GM21367 (cell line): ENCODE results near the gene CDH1.
"Not testable (repeated sequence)": the region's sequence is repeated elsewhere in the genome, so short reads cannot be mapped to it uniquely, and the experiment has no call there.

Experiments
- ATAC-seq: cut with Tn5 transposase; IDR thresholded peaks from one replicate; pipeline ENCODE4 v1.9.1; 2021; ENCODE audit not compliant: unreplicated experiment

The CDH1 gene

GRCh38 chr16:68786685-68787418, 49.8 kb downstream of the CDH1 start:
- ATAC-seq: no peak

DNA sequence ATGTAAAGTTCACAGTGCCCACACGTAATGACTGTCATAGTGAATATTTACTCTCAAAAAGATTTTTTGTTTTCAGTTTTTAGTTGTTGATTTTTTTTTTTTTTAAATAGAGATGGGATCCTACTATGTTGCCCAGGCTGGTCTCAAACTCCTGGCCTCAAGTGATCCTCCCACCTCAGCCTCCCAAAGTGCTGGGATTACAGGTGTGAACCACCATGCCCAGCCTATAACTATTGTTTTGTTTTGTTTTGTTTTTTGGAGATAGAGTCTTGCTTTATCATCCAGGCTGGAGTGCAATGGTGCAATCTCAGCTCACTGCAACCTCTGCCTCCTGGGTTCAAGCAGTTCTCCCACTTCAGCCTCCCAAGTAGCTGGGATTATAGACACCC, 50.3 kb downstream of the CDH1 start:
- ATAC-seq: not testable (repeated sequence)

DNA sequence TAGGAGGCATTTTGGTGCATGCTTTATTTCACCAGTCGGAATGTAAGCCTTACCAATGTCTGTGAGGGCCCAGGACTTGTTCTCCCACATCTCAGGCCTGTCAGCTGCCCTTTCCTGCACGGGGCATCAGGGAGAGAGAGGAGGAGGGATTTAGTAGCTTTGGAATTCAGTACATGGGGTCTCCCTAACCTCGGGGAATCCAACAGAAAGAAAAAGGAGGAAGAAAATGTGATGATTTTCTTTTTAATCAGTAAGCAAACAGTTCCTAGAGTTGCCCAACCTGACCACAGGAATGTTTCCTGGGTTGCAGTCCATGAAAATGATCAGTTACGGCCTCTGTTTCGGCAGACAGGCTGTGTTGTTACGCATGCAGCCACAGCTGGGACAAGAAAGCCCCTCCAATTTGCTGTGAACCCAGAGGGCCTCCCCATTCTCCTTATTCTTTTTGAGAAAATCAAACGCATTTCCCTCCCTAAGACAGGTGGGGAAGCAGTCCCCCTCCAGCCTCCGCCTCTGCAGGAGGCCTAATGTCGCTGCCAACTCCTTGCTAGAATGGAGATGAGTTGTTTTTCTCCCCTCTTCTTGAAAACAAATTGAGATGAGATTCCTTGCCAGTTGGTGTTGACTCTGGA, 53.2 kb downstream of the CDH1 start:
- no peak for ATAC-seq

DNA sequence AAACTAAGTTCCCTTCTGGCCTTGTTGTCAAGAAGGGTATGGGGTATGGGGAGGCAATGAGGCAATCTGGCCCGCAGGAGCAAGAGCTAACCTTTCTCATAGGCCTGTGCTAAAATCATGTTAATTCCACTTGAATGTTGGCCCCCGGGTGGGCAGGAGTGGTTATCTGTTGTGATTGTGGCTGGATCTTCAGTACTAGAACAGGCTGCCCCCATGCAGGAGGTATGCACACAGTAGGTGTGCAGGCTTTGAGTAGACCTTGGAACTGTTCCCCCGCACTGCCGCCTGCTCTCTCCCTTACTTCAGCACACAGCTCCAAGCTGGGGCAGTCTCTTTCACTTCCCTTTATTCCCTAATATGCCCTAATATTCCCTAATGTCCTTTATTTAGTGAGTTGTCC, 53.9 kb downstream of the CDH1 start:
- no peak for ATAC-seq

DNA sequence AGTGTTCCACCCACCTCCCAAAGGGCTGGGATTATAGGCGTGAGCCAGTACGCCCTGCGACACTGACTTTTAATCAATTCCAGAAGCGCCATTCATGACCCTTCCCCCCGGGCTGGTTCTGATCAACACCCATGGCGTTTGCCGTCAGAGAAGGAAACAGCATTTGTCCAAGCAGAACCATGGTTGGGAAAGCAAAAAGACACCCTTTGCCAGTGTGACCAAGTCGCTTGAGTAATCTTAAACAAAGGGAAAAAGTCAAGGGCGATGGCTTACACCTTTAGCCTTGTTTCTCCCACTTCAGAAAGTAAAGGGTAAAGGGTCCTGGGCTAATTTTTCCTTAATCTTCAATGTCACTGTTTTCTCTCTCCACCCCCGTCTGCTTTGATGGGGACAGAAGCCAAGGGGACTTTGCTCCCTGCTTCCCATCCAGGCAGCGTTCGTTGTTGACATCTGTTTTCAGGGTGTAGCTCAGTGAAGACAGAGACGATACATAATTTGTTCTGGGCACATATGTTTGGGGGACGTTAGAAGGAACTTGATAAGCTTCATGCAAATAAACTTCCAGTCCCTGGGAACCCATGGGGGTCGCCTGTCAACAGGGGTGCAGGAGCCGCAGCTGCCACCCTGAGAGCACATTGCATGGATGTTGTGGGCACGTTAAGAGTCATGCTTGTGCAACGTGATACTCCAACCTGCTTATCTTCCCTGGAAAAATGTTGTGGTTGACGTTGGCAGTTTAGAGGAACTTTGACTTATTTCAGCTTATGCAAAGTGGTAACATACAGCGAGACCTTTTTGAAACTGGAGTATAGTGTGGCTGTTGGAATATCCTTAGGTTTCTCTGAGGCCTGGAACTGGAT, 55.6 kb downstream of the CDH1 start:
- no peak for ATAC-seq

GRCh38 chr16:68793401-68793857, 56.3 kb downstream of the CDH1 start:
- ATAC-seq: no peak

DNA sequence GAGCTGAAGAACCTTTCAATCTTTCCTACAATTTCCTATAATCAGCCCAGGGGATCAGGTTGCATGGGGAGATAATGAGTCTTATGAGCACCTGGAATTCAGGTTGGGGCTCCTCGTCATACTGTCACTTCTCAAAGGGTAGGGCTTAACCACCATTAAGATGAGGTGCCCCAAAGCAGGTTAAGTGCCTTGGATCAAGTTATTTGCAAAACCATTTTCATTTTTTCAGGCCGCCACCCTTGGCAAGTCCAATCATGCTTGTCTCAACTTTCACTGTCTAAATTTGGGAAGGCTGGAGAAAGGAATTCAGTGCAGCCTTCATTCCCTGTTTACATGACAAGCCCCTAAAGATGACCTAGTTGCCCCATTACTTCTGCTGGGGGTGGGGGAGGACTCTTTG, 61.3 kb downstream of the CDH1 start:
- no peak for ATAC-seq

- ATAC-seq: peak; percentile 74
Measured at GRCh38 chr16:68800257-68800875, 63.3 kb downstream of the CDH1 start.

GRCh38 chr16:68802190-68802589, 65.1 kb downstream of the CDH1 start:
- ATAC-seq: no peak

- ATAC-seq: no peak
Measured at GRCh38 chr16:68806422-68806821, 69.3 kb downstream of the CDH1 start.

- ATAC-seq: no peak
Measured at GRCh38 chr16:68806981-68807380, 69.9 kb downstream of the CDH1 start.

DNA sequence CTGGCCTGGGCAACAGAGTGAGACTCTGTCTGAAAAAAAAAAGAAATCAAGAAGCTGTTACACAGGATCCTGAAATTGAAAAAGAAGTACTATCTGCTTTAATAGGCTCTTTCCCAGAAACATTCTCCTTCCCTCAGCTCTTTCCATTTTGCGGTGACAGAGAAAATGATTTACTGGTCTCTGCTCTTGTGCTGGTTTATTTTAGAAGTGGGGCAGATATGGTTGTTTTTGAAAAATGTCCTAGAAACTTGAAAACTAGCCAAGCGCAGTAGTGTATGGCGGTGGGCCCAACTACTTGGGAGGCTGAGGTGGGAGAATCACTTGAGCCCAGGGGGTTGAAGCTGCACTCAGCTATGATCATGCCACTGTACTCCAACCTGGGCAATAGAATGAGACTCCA, 77.4 kb downstream of the CDH1 start:
- no peak for ATAC-seq

GRCh38 chr16:68823401-68824135, 86.5 kb downstream of the CDH1 start:
- ATAC-seq: no peak

GRCh38 chr16:68825427-68825826, 88.3 kb downstream of the CDH1 start:
- no peak for ATAC-seq

DNA sequence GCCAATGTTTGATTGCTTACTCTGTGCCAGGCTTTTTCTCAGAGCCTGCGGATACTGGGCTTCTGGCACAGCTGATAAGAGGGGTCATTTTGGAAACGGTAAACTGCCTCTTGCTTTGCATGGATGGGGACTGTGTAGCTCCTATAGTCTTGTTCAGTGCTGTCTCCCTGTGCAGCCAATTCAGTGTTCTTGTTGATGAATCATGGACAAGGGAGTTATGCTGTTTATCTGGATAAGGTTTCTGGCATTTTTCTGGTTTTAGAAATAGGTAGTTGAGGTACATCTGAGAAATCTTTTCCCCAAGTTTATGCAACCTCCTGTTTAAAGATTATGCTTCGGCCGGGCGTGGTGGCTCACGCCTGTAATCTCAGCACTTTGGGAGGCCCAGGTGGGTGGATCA, 89.6 kb downstream of the CDH1 start:
- no peak for ATAC-seq

GRCh38 chr16:68833251-68833650, 96.2 kb downstream of the CDH1 start:
- no peak for ATAC-seq

DNA sequence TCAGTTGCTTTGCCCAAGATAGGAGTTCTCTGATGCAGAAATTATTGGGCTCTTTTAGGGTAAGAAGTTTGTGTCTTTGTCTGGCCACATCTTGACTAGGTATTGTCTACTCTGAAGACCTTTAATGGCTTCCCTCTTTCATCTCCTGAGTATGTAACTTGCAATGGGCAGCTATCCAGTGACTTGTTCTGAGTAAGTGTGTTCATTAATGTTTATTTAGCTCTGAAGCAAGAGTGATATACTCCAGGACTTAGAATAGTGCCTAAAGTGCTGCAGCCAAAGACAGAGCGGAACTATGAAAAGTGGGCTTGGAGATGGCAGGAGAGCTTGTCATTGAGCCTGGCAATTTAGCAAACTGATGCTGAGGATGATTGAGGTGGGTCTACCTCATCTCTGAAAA, 97.5 kb downstream of the CDH1 start:
- ATAC-seq: no peak

GRCh38 chr16:68835970-68836369, 98.9 kb downstream of the CDH1 start:
- no peak for ATAC-seq

GRCh38 chr16:68839831-68840230, 102.7 kb downstream of the CDH1 start:
- ATAC-seq: no peak

DNA sequence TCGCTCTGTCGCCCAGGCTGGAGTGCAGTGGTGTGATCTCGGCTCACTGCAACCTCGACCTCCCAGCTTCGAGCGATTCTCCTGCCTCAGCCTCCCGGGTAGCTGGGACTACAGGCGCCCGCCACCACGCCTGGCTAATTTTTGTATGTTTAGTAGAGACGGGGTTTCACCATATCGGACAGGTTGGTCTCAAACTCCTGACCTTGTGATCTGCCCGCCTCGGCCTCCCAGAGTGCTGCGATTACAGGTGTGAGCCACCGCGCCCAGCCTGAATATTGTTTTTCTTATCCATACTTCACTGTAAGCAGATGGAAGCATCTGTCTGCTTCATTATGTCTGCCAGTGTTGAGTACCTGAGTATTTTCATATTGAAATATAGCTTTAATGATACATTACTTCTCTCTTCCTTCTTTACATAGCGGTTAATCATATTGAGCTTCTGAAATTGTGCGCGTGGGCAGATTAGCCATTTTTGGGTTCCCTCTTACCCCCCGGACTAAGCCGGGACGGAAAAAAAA, 105.9 kb downstream of the CDH1 start:
- ATAC-seq: not testable (repeated sequence)
